Ishikawa (cell line): ENCODE results near the gene NTSR1.

ENCODE experiments used
- CEBPB ChIP-seq: IDR thresholded peaks from 2 replicates; pipeline ENCODE4 v1.6.1; 2012
- CREB1 ChIP-seq: IDR thresholded peaks from 2 replicates; pipeline ENCODE4 v1.6.1; 2012; ENCODE audit warnings: low read depth
- EGR1 ChIP-seq: IDR thresholded peaks from 2 replicates; pipeline ENCODE4 v1.6.1; 2012
- EP300 ChIP-seq: IDR thresholded peaks from 2 replicates; pipeline ENCODE4 v1.6.1; 2012; ENCODE audit warnings: borderline replicate concordance
- FOXM1 ChIP-seq: IDR thresholded peaks from 2 replicates; pipeline ENCODE4 v1.6.1; 2012; ENCODE audit warnings: low read depth, borderline replicate concordance
- MAX ChIP-seq: IDR thresholded peaks from 2 replicates; pipeline ENCODE4 v1.6.1; 2012
- NFIC ChIP-seq: IDR thresholded peaks from 2 replicates; pipeline ENCODE4 v1.6.1; 2012
- RAD21 ChIP-seq: IDR thresholded peaks from 2 replicates; pipeline ENCODE4 v1.6.1; 2012; ENCODE audit warnings: low read depth
- REST ChIP-seq: IDR thresholded peaks from 2 replicates; pipeline ENCODE4 v1.6.1; 2012; ENCODE audit warnings: low read depth, mild to moderate bottlenecking
- TAF1 ChIP-seq: IDR thresholded peaks from 2 replicates; pipeline ENCODE4 v1.6.1; 2012; ENCODE audit warnings: low read depth, mild to moderate bottlenecking
- TCF12 ChIP-seq: IDR thresholded peaks from 2 replicates; pipeline ENCODE4 v1.6.1; 2012; ENCODE audit warnings: low read depth
- TEAD4 ChIP-seq: IDR thresholded peaks from 2 replicates; pipeline ENCODE4 v1.6.1; 2012
- USF1 ChIP-seq: IDR thresholded peaks from 2 replicates; pipeline ENCODE4 v1.6.1; 2012
- YY1 ChIP-seq: IDR thresholded peaks from 2 replicates; pipeline ENCODE4 v1.6.1; 2012; ENCODE audit warnings: low read depth
- ZBTB7A ChIP-seq: IDR thresholded peaks from 2 replicates; pipeline ENCODE4 v1.6.1; 2012; ENCODE audit warnings: low read depth

NTSR1 gene

GRCh38 chr20:62737271-62737811 is 28.7 kb downstream of the NTSR1 start:
- no peak for TF ChIP-seq MAX
- TF ChIP-seq USF1: peak; percentile 54

GRCh38 chr20:62738025-62738881 is 29.6 kb downstream of the NTSR1 start:
- no peak for TF ChIP-seq RAD21
- no peak for TF ChIP-seq NFIC
- TF ChIP-seq YY1: no peak
- no peak for TF ChIP-seq CEBPB
- no peak for TF ChIP-seq TAF1
- TF ChIP-seq EP300: no peak
- no peak for TF ChIP-seq REST
- TF ChIP-seq MAX: no peak
- TF ChIP-seq CREB1: no peak
- TF ChIP-seq FOXM1: no peak
- TF ChIP-seq TEAD4: no peak
- TF ChIP-seq EGR1: no peak
- no peak for TF ChIP-seq USF1
- no peak for TF ChIP-seq TCF12
- no peak for TF ChIP-seq ZBTB7A

GRCh38 chr20:62739067-62739466 is 30.4 kb downstream of the NTSR1 start:
- TF ChIP-seq MAX: no peak
- TF ChIP-seq NFIC: no peak
- no peak for TF ChIP-seq ZBTB7A
- TF ChIP-seq REST: no peak
- TF ChIP-seq CREB1: no peak
- no peak for TF ChIP-seq RAD21
- no peak for TF ChIP-seq CEBPB

- TF ChIP-seq MAX (no peak), CEBPB (no peak), TCF12 (no peak), USF1 (no peak)
These were observed 31.1 kb downstream of the NTSR1 start for GRCh38 chr20:62739581-62740285.

- TF ChIP-seq RAD21: no peak
These were observed 31.9 kb downstream of the NTSR1 start for GRCh38 chr20:62740286-62741141.
